HK-2 (cell line): ENCODE results near the gene SLC49A3.
"Not testable (repeated sequence)": the region's sequence is repeated elsewhere in the genome, so short reads cannot be mapped to it uniquely, and the experiment has no call there.

ENCODE experiments used
- DNase-seq: peaks from one replicate; pipeline ENCODE4 v3.0.0-alpha.2; 2018; ENCODE audit not compliant: unreplicated experiment

SLC49A3 gene

DNA sequence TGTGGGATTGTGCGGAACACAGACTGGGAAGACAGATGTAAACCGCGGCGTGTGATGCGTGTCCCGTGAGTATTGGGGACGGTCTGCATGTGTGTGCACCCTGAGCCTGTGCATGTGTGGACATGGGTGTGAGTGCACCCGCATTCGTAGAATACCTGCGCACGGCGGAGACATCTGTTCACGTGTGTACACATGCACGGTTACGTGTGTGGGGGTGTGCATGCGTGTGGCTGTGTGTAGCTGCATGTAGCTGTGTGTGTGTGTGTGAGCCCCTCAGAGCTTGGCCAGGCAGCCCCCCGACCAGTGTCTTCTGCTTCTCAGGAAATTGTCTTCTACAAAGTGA, 34.5 kb downstream of the SLC49A3 start:
- DNase-seq, result no peak

GRCh38 chr4:653831-654502, 35.0 kb downstream of the SLC49A3 start:
- DNase-seq, result no peak

GRCh38 chr4:653080-653821, 35.7 kb downstream of the SLC49A3 start:
- no peak for DNase-seq

DNA sequence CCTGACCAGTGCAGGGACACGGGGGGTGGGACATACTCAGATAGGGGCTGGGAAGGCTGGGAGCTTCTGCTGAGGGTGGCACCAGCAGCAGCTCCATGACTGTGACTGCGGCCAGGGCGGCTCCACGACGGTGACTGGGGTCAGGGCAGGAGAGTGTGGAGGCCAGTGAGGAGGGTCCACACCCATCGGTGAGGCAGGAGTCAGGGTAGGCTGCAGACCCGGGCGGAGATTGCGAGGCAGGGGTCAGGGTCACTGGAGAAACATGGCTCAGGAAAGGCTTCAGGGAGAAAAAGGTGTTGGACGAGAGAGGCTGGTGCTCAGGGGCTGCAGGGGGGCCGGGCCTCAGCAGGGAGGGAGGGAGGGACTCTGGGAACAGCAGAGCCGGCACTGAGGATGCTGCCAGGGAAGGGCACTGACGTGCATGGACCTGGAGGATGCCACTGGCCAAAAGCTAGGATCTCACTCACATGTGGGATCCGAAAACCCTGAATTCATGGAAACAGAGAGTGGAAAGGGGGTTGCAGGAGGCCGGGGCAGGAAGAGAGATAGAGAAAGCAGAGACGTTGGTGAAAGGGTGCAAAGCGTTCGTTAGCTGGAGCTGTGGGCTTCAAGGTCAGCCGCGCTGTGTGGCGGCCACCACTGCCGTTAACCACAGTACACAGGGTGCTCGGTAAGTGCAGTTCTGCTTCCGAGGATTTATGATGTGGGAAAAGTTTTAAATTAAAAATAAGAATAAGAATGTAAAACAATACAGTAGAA, 36.9 kb downstream of the SLC49A3 start:
- no peak for DNase-seq

- DNase-seq, result no peak
These were observed 37.7 kb downstream of the SLC49A3 start for GRCh38 chr4:650951-651883.

GRCh38 chr4:650461-650860, 38.5 kb downstream of the SLC49A3 start:
- DNase-seq, result no peak

DNA sequence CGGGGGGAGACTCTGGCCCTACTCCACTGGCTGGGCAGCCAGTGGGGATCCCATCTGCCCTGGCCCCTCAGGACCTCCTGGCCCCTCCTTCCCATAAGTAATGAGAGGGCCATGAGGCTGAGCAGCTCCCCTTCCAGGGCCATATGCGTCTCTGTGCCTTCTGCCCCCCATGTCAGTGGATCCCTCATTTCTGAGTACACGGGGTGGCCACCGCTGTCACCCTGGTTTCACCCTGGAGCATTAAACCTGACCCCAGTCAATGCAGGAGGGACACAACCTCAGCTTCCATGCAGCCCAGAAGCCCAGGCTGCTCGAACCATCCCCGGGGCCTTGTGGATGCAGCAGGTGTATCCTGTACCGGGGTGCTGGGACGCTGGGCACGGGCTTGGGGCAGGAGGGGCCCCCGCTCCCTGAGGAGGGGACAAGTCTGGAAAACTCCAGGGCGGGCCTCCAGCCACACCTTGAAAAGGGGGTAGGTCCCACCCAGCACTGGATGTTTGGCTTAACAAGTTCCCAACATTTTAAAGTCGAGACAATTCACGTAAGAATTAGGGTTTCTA, 39.1 kb downstream of the SLC49A3 start:
- DNase-seq, result no peak

GRCh38 chr4:649293-649625, 39.7 kb downstream of the SLC49A3 start:
- DNase-seq, result no peak

GRCh38 chr4:648579-649292, 40.2 kb downstream of the SLC49A3 start:
- DNase-seq, result no peak

GRCh38 chr4:647481-647880, 41.5 kb downstream of the SLC49A3 start:
- no peak for DNase-seq

GRCh38 chr4:646460-646859, 42.5 kb downstream of the SLC49A3 start:
- no peak for DNase-seq

GRCh38 chr4:642366-642765, 46.6 kb downstream of the SLC49A3 start:
- DNase-seq, result not testable (repeated sequence)

GRCh38 chr4:637536-638280, 51.2 kb downstream of the SLC49A3 start:
- DNase-seq, result no peak

- DNase-seq, result no peak
These were observed 52.3 kb downstream of the SLC49A3 start for GRCh38 chr4:636628-637159.

DNA sequence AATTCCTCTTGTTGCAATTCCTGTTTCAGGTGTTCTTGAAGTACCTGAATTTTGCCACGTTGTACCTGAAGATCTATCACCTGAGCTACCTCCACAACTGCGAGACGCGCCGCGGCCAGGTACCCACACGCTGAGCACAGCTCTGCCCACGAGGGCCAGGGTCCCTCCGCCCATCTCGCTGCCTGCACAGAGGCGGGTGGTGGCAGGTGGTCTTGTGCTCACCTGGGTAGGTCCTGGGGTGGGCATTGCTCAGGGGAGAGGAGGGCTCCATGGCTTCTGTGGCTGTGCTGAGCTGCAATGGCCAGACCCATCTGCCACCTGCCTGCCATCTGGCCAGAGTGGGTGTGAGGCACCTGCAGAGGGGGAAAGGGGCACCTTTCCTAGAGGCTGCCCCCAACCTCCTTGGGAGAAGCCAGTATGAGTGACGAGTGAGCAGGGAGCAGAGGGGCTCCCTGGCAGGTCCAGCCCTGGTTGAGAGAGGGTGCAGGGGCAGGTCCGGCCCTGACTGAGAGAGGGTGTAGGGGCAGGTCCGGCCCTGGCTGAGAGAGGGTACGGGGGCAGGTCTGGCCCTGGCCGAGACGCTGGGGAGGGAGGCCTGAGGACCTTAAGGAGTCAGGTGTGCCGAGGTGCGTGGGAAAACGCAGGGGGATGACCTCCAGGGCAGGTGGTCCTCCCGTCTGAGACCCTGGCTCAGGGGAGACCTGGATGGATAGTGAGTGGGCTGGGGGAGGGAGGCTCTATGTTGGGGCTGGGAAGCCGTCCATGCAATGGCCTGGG, 52.9 kb downstream of the SLC49A3 start:
- DNase-seq, result no peak

DNA sequence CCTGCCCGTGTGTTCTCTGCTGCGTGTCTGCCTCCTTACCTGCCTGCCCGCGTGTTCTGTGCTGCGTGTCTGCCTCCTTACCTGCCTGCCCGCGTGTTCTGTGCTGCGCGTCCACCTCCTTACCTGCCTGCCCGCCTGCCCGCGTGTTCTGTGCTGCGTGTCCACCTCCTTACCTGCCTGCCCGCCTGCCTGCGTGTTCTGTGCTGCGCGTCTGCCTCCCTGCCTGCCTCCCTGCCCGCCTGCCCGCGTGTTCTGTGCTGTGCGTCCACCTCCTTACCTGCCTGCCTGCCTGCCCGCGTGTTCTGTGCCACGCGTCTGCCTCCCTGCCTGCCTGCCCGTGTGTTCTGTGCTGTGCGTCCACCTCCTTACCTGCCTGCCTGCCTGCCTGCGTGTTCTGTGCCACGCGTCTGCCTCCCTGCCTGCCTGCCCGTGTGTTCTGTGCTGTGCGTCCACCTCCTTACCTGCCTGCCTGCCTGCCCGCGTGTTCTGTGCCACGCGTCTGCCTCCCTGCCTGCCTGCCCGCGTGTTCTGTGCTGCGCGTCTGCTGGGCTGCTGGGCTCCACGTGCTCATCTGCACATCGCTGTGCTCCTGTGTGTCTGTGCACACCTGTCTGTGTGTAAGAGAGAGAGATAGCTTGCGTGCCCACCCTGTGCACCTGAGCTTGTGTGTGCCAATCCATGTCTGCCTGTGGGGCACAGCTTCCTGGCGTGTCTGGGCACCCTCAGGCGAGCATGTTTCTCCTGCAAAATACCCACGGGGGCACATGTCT, 53.7 kb downstream of the SLC49A3 start:
- DNase-seq, result not testable (repeated sequence)

DNA sequence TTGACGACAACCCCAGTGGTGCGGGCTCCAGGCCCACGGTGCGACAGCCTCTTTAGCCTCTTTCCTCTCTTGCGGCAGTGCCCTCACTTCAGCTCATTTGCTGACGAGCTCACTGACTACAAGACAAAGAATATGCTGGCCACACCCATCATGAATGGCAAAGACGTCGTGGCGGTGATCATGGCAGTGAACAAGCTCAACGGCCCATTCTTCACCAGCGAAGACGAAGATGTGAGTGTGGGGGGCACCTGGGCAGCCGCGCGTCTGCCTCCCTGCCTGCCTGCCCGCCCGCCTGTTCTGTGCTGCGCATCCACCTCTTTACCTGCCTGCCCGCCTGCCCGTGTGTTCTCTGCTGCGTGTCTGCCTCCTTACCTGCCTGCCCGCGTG, 54.4 kb downstream of the SLC49A3 start:
- no peak for DNase-seq

GRCh38 chr4:633976-634598, 54.9 kb downstream of the SLC49A3 start:
- no peak for DNase-seq
